ENCODE results near the gene AFAP1L2. TPM values are rescaled to one million over a fixed set of nuclear protein-coding genes. Genes with fewer than 3 reads are reported as not detected.

Gene AFAP1L2
- polyA plus RNA-seq, 6 donors from 2014 or later: 1.9 to 4.3 (median 3.3) TPM; not detected in 1

- no peaks in the 10 kb centered on the region for H3K36me3 Mint-ChIP-seq
- no peaks in the 10 kb centered on the region for H3K9me3 Mint-ChIP-seq
- DNase-seq (no peak), ATAC-seq (ENCODE audit: low read depth in 2 of 2) (no peak)
- peaks cover 8 to 10% (median 9%) of the 10 kb centered on the region in 3 donors for H3K27me3 Mint-ChIP-seq
- H3K4me1 Mint-ChIP-seq: peaks cover 0 to 6% (median 0%) of the 10 kb centered on the region in 3 donors
- no peak overlapping the region for H3K27ac Mint-ChIP-seq
- H3K4me3 Mint-ChIP-seq: no peak overlapping the region
Measured at GRCh38 chr10:114374053-114374791, 30.1 kb downstream of the AFAP1L2 start.

GRCh38 chr10:114373631-114374030 is 30.7 kb downstream of the AFAP1L2 start:
- Mint-ChIP-seq H3K4me1 (peaks cover 0 to 9% (median 0%) of the 10 kb centered on the region in 3 donors), H3K4me3 (no peak overlapping the region), H3K36me3 (no peaks in the 10 kb centered on the region), H3K27me3 (peaks cover 8 to 10% (median 9%) of the 10 kb centered on the region in 3 donors), H3K9me3 (no peaks in the 10 kb centered on the region), H3K27ac (no peak overlapping the region)
- no peak for ATAC-seq (ENCODE audit: low read depth in 2 of 2)
- no peak for DNase-seq

DNA sequence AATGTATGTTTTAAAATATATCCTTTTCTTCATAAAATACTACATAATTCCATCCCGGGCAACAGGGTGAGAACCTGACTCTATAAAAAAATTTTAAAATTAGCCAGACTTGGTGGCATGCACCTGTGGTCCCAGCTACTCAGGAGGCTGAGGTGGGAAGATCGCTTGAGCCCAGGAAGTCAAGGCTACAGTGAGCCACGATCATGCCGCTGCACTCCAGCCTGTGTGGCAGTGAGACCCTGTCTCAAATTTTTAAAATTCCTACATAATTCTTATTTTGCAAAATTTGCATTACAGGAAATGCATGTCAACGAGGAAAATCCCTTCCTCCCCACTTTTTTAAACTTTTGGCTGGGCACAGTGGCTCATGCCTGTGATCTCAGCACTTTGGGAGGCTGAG is 31.3 kb downstream of the AFAP1L2 start:
- no peak overlapping the region for H3K27ac Mint-ChIP-seq
- H3K36me3 Mint-ChIP-seq: no peaks in the 10 kb centered on the region
- no peak for ATAC-seq (ENCODE audit: low read depth in 2 of 2)
- H3K4me3 Mint-ChIP-seq: no peak overlapping the region
- peaks cover 0 to 9% (median 0%) of the 10 kb centered on the region in 3 donors for H3K4me1 Mint-ChIP-seq
- peaks cover 8 to 10% (median 9%) of the 10 kb centered on the region in 3 donors for H3K27me3 Mint-ChIP-seq
- no peaks in the 10 kb centered on the region for H3K9me3 Mint-ChIP-seq
- DNase-seq: no peak

- Mint-ChIP-seq H3K36me3 (no peaks in the 10 kb centered on the region), H3K4me3 (no peak overlapping the region), H3K27me3 (peaks cover 8 to 10% (median 9%) of the 10 kb centered on the region in 3 donors), H3K4me1 (peaks cover 0 to 9% (median 0%) of the 10 kb centered on the region in 3 donors), H3K27ac (no peak overlapping the region), H3K9me3 (no peaks in the 10 kb centered on the region)
- DNase-seq (no peak), ATAC-seq (ENCODE audit: low read depth in 2 of 2) (no peak)
Measured at GRCh38 chr10:114372179-114372578, 32.1 kb downstream of the AFAP1L2 start.

- Mint-ChIP-seq H3K27me3 (peaks cover 4 to 10% (median 9%) of the 10 kb centered on the region in 3 donors), H3K36me3 (no peaks in the 10 kb centered on the region), H3K4me3 (no peak overlapping the region), H3K27ac (peak overlapping the region in 1 of 6 donors; percentile 38), H3K9me3 (no peaks in the 10 kb centered on the region), H3K4me1 (peaks cover 0 to 9% (median 0%) of the 10 kb centered on the region in 3 donors)
- DNase-seq (no peak), ATAC-seq (ENCODE audit: low read depth in 2 of 2) (no peak)
Measured at GRCh38 chr10:114370966-114371365, 33.3 kb downstream of the AFAP1L2 start.

GRCh38 chr10:114370199-114370598 is 34.1 kb downstream of the AFAP1L2 start:
- ATAC-seq (ENCODE audit: low read depth in 2 of 2): no peak
- H3K4me3 Mint-ChIP-seq: no peak overlapping the region
- DNase-seq: no peak
- peaks cover 0 to 2% (median 0%) of the 10 kb centered on the region in 7 donors for H3K9me3 Mint-ChIP-seq
- no peak overlapping the region for H3K27ac Mint-ChIP-seq
- H3K27me3 Mint-ChIP-seq: peaks cover 4 to 10% (median 9%) of the 10 kb centered on the region in 3 donors
- H3K4me1 Mint-ChIP-seq: peaks cover 0 to 9% (median 0%) of the 10 kb centered on the region in 3 donors
- H3K36me3 Mint-ChIP-seq: no peaks in the 10 kb centered on the region

DNA sequence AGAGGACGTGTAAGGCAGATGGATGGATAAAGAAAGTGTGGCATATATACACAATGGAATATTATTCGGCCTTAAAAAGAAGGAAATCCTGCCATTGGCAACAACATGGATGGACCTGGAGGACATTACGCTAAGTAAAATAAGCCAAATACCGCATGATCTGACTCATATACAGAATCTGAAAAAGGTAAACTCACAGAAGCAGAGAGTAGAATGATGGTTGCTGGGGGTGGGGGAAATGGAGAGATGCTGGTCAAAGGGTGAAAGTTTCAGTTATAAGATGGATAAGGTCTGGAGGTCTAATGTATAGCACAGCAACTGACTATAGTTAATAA is 36.3 kb downstream of the AFAP1L2 start:
- Mint-ChIP-seq H3K27ac (no peak overlapping the region), H3K4me3 (no peak overlapping the region)

GRCh38 chr10:114367351-114368056 is 36.8 kb downstream of the AFAP1L2 start:
- peaks cover 0 to 9% (median 0%) of the 10 kb centered on the region in 3 donors for H3K4me1 Mint-ChIP-seq
- H3K27ac Mint-ChIP-seq: peak overlapping the region in 1 of 6 donors; percentile 3
- no peak overlapping the region for H3K4me3 Mint-ChIP-seq
- DNase-seq (no peak), ATAC-seq (ENCODE audit: low read depth in 2 of 2) (no peak)
- H3K27me3 Mint-ChIP-seq: peaks cover 4 to 13% (median 11%) of the 10 kb centered on the region in 3 donors
- no peaks in the 10 kb centered on the region for H3K36me3 Mint-ChIP-seq
- H3K9me3 Mint-ChIP-seq: peaks cover 0 to 2% (median 0%) of the 10 kb centered on the region in 7 donors

More for the DNA sequence above, 36.3 kb downstream of the AFAP1L2 start:
- peaks cover 0 to 9% (median 0%) of the 10 kb centered on the region in 3 donors for H3K4me1 Mint-ChIP-seq
- DNase-seq (no peak), ATAC-seq (ENCODE audit: low read depth in 2 of 2) (no peak)
- no peaks in the 10 kb centered on the region for H3K36me3 Mint-ChIP-seq
- peaks cover 0 to 2% (median 0%) of the 10 kb centered on the region in 7 donors for H3K9me3 Mint-ChIP-seq
- peaks cover 4 to 11% (median 9%) of the 10 kb centered on the region in 3 donors for H3K27me3 Mint-ChIP-seq

- Mint-ChIP-seq H3K36me3 (no peaks in the 10 kb centered on the region), H3K9me3 (peaks cover 0 to 2% (median 0%) of the 10 kb centered on the region in 7 donors), H3K27ac (no peak overlapping the region), H3K4me3 (no peak overlapping the region), H3K4me1 (peaks cover 0 to 5% (median 0%) of the 10 kb centered on the region in 3 donors), H3K27me3 (peaks cover under 1 to 18% (median 11%) of the 10 kb centered on the region in 3 donors)
- DNase-seq: no peak
- no peak for ATAC-seq (ENCODE audit: low read depth in 2 of 2)
Measured at GRCh38 chr10:114364726-114365125, 39.6 kb downstream of the AFAP1L2 start.

GRCh38 chr10:114363745-114364454 is 40.4 kb downstream of the AFAP1L2 start:
- H3K9me3 Mint-ChIP-seq: peaks cover 0 to 2% (median 0%) of the 10 kb centered on the region in 7 donors
- DNase-seq: no peak
- no peaks in the 10 kb centered on the region for H3K36me3 Mint-ChIP-seq
- H3K4me1 Mint-ChIP-seq: no peaks in the 10 kb centered on the region
- H3K27ac Mint-ChIP-seq: no peak overlapping the region
- H3K4me3 Mint-ChIP-seq: no peak overlapping the region
- ATAC-seq (ENCODE audit: low read depth in 2 of 2): no peak
- peaks cover 0 to 18% (median 11%) of the 10 kb centered on the region in 3 donors for H3K27me3 Mint-ChIP-seq

GRCh38 chr10:114362826-114363355 is 41.4 kb downstream of the AFAP1L2 start:
- no peak overlapping the region for H3K27ac Mint-ChIP-seq
- DNase-seq: no peak
- H3K27me3 Mint-ChIP-seq: peaks cover 0 to 18% (median 11%) of the 10 kb centered on the region in 3 donors
- no peak overlapping the region for H3K4me3 Mint-ChIP-seq
- ATAC-seq (ENCODE audit: low read depth in 2 of 2): no peak
- H3K4me1 Mint-ChIP-seq: no peaks in the 10 kb centered on the region
- no peaks in the 10 kb centered on the region for H3K36me3 Mint-ChIP-seq
- peaks cover 0 to 2% (median 0%) of the 10 kb centered on the region in 7 donors for H3K9me3 Mint-ChIP-seq

DNA sequence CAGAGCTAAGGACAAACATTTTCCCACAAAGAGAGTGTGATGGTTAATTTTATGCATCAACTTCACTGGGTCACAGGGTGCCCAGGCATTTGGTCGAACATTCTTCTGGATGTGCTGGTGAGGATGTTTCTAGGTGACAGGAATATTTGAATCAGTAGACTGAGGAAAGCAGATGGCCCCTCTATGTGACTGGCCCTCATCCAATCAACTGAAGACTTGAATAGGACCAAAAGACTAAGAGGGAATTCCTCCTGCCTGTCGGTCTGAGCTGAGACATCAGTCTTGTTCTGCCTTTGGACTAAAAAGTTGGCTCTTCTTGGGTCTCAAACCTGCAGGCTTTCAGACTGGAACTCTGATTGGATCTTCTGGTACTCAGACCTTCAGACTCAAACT is 44.4 kb downstream of the AFAP1L2 start:
- DNase-seq (no peak), ATAC-seq (ENCODE audit: low read depth in 2 of 2) (no peak)
- Mint-ChIP-seq H3K4me3 (no peak overlapping the region), H3K9me3 (no peaks in the 10 kb centered on the region), H3K27ac (no peak overlapping the region), H3K27me3 (peaks cover 0 to 18% (median 11%) of the 10 kb centered on the region in 3 donors), H3K36me3 (no peaks in the 10 kb centered on the region), H3K4me1 (no peaks in the 10 kb centered on the region)
